Measurements from ENCODE around the gene RPL22. TPM values are rescaled to one million over a fixed set of nuclear protein-coding genes. Genes with fewer than 3 reads are reported as not detected.

Gene RPL22
- total and polyA plus RNA-seq, 8 donors: 265 to 719 (median 628) TPM

- H3K27ac ChIP-seq: no peak overlapping the region
- H3K4me3 ChIP-seq: no peak overlapping the region
- intact Hi-C loops (cut with DNase I): no loop called here
- H3K4me1 ChIP-seq: peaks cover 27 to 41% of the 10 kb centered on the region in 2 donors
- H3K27me3 ChIP-seq: peaks cover 12 to 58% of the 10 kb centered on the region in 2 donors
- no peaks in the 10 kb centered on the region for H3K9me3 ChIP-seq
- no peak for ATAC-seq
- no peaks in the 10 kb centered on the region for H3K36me3 ChIP-seq
- no peak for TF ChIP-seq CTCF (IDR thresholded peaks at IDR 0.05)
- no peak for DNase-seq
These were observed 8.5 kb upstream of the RPL22 start for GRCh38 chr1:6207921-6208320.

GRCh38 chr1:6207075-6207885 is 7.9 kb upstream of the RPL22 start:
- DNase-seq: no peak
- intact Hi-C loops (cut with DNase I): no loop called here

GRCh38 chr1:6206520-6206855 is 7.1 kb upstream of the RPL22 start:
- H3K27me3 ChIP-seq: peaks cover 12 to 58% of the 10 kb centered on the region in 2 donors
- intact Hi-C loops (cut with DNase I): no loop called here
- H3K36me3 ChIP-seq: no peaks in the 10 kb centered on the region
- TF ChIP-seq CTCF (IDR thresholded peaks at IDR 0.05): no peak
- H3K27ac ChIP-seq: no peak overlapping the region
- H3K4me3 ChIP-seq: peak overlapping the region; percentile 47 to 57
- no peaks in the 10 kb centered on the region for H3K9me3 ChIP-seq
- ATAC-seq (no peak), DNase-seq (no peak)
- H3K4me1 ChIP-seq: peaks cover 27 to 41% of the 10 kb centered on the region in 2 donors

More at GRCh38 chr1:6207075-6207885, 7.9 kb upstream of the RPL22 start:
- TF ChIP-seq CTCF (IDR thresholded peaks at IDR 0.05): no peak
- H3K36me3 ChIP-seq: no peaks in the 10 kb centered on the region
- H3K4me1 ChIP-seq: peaks cover 27 to 41% of the 10 kb centered on the region in 2 donors
- no peak overlapping the region for H3K4me3 ChIP-seq
- no peak overlapping the region for H3K27ac ChIP-seq
- H3K9me3 ChIP-seq: no peaks in the 10 kb centered on the region
- peaks cover 12 to 58% of the 10 kb centered on the region in 2 donors for H3K27me3 ChIP-seq
- ATAC-seq: no peak

GRCh38 chr1:6205849-6206519 is 6.6 kb upstream of the RPL22 start, which contains the start of gene RNF207:
RNF207 (plus strand) TSS chr1:6206119; CDS start chr1:6206536, 417 bp downstream.
- intact Hi-C loops (cut with DNase I): no loop called here

More at GRCh38 chr1:6205849-6206519, 6.6 kb upstream of the RPL22 start, which contains the start of gene RNF207:
- H3K27me3 ChIP-seq: peaks cover 12 to 58% of the 10 kb centered on the region in 2 donors
- H3K4me3 ChIP-seq: peak within 1 kb of the TSS; percentile 47 to 57
- peak within 1 kb of the TSS; percentile 39 to 70 for H3K27ac ChIP-seq
- ATAC-seq: peak; percentile 83
- H3K4me1 ChIP-seq: peaks cover 27 to 41% of the 10 kb centered on the region in 2 donors
- H3K9me3 ChIP-seq: no peaks in the 10 kb centered on the region
- no peak for TF ChIP-seq CTCF (IDR thresholded peaks at IDR 0.05)
- H3K36me3 ChIP-seq: no peaks in the 10 kb centered on the region
- peak in 3 of 4 donors; percentile 61 to 89 (median 66) for DNase-seq

Data from left lung (tissue), 10 donors.